Sigmoid colon (tissue), 4 donors: Measurements from ENCODE around the gene LEMD3.

Experiments used
- POLR2A ChIP-seq, 2 donors: fragments of 450-650 bp; IDR thresholded peaks; one replicate each; pipeline ENCODE4 v1.6.1; 2016; ENCODE audit warnings: antibody characterized with exemption in 2 of 2, mild to moderate bottlenecking in 2 of 2, moderate library complexity in 2 of 2
- POLR2AphosphoS5 ChIP-seq, 4 donors: sonication (generic); formaldehyde crosslinking; IDR thresholded peaks; one replicate each; pipeline ENCODE4 v1.6.1; 2017; ENCODE audit warnings: antibody characterized with exemption in 4 of 4
- TF ChIP-seq, protein P1 (sequence below), 4 experiments: fragments of 450-650 bp in 3 of 4; fragments of 200-600 bp in 1 of 4; IDR thresholded peaks; one replicate each; pipeline ENCODE4 v1.5.1; 2016 to 2019; ENCODE audit warnings: antibody characterized with exemption in 4 of 4, mild to moderate bottlenecking in 3 of 4, moderate library complexity in 2 of 4

DNA sequence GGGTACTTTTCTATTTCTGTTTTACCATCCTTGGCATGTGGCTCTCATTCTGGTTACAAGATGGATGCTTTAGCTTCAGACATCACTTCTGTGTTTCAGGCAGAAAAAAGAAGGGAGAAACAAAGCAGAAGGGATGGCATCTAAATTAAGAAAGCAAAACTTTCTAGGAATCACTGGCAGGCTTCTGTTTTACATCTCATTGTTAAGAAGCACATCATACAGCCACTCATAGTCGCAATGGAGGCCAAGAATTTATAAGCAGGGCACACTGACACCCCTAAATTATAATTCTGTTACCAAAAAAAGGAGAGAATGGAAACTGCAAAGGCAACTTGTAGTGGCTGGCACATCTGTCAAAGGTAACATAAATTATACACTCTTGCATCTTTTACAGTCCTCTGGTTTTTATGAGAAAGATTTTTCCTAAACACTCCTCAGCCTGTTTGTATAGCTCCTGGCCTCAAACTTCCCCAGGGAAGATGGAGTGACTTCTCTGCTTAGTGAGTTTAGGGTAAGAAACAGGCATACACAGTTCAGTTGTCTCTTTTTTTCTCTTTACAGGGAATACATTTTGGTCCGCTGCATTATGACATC, 22.0 kb upstream of the LEMD3 start:
- TF ChIP-seq, protein P1, sequence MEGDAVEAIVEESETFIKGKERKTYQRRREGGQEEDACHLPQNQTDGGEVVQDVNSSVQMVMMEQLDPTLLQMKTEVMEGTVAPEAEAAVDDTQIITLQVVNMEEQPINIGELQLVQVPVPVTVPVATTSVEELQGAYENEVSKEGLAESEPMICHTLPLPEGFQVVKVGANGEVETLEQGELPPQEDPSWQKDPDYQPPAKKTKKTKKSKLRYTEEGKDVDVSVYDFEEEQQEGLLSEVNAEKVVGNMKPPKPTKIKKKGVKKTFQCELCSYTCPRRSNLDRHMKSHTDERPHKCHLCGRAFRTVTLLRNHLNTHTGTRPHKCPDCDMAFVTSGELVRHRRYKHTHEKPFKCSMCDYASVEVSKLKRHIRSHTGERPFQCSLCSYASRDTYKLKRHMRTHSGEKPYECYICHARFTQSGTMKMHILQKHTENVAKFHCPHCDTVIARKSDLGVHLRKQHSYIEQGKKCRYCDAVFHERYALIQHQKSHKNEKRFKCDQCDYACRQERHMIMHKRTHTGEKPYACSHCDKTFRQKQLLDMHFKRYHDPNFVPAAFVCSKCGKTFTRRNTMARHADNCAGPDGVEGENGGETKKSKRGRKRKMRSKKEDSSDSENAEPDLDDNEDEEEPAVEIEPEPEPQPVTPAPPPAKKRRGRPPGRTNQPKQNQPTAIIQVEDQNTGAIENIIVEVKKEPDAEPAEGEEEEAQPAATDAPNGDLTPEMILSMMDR (IDR thresholded peaks at IDR 0.05): no peak
- TF ChIP-seq POLR2A (IDR thresholded peaks at IDR 0.05) (no peak), POLR2AphosphoS5 (IDR thresholded peaks at IDR 0.05) (peak; percentile 57 to 77 (median 72))
